Measurements from ENCODE around the gene HSP90AB1. TPM values are rescaled to one million over a fixed set of nuclear protein-coding genes. Genes with fewer than 3 reads are reported as not detected.

The HSP90AB1 gene
- total RNA-seq, 2 donors from 2014 or later, result 405 to 695 TPM

DNA sequence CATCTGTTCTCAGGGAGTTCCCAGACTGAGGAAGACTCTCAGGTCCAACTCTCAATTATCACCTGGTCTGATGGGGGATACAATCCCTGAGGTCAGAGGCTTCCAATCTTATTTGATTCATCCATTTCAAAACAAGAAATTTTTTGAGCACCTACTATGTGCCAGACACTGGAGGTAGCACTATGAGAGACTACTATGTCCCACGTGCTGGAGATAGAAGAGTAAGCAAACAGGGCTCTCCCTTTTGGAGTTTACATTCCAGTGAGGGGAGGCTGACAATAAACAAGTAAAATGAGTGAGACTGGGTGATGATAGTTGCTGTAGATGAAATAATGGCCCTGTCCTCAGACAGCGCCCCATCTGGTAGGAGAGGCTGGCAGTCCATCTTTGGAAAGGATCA is 39.8 kb downstream of the HSP90AB1 start:
- no peak for DNase-seq (ENCODE audit: low spot score)

DNA sequence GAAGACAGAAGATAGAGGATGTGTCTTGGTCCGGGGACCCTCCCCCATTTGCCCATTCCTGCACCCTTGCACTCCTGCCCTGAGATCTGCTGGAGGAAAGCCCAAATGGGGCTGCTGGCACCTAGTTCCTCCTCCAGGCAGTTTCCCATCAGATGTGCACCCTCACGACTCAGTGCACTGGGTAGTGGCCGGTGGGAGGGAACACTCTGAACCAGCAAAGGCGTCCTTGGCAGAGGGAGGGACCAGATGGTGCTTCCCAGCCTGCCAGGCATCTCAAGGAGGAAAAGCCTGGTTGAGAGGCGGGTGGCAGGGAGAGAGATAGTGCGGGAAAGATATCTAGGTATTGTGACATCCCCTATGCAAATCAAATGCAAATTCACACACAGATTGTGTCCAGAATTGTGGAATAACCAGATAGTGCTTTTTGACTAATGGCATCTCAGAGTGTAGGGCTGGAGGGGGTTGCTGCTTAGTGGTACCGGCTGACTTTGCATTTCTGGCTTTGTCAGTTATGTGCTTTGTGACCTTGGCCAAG is 42.9 kb downstream of the HSP90AB1 start:
- no peak for DNase-seq (ENCODE audit: low spot score)
- TF ChIP-seq, protein P1, sequence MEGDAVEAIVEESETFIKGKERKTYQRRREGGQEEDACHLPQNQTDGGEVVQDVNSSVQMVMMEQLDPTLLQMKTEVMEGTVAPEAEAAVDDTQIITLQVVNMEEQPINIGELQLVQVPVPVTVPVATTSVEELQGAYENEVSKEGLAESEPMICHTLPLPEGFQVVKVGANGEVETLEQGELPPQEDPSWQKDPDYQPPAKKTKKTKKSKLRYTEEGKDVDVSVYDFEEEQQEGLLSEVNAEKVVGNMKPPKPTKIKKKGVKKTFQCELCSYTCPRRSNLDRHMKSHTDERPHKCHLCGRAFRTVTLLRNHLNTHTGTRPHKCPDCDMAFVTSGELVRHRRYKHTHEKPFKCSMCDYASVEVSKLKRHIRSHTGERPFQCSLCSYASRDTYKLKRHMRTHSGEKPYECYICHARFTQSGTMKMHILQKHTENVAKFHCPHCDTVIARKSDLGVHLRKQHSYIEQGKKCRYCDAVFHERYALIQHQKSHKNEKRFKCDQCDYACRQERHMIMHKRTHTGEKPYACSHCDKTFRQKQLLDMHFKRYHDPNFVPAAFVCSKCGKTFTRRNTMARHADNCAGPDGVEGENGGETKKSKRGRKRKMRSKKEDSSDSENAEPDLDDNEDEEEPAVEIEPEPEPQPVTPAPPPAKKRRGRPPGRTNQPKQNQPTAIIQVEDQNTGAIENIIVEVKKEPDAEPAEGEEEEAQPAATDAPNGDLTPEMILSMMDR (IDR thresholded peaks at IDR 0.05), result no peak
- no peak for ATAC-seq (ENCODE audit: insufficient number of reproducible peaks, low FRiP score, low read depth)
- Histone ChIP-seq H3K27me3 (replicated peaks; ENCODE audit: insufficient read depth) (peaks cover 12% of the 10 kb centered on the region), H3K9me3 (no peaks in the 10 kb centered on the region), H3K27ac (no peak overlapping the region), H3K4me1 (ENCODE audit: control insufficient read depth in 1 of 2, low read depth in 2 of 2) (peaks cover 3 to 8% of the 10 kb centered on the region in 2 donors), H3K4me3 (no peak overlapping the region), H3K36me3 (no peaks in the 10 kb centered on the region)

More for the DNA sequence above, 39.8 kb downstream of the HSP90AB1 start:
- Histone ChIP-seq H3K27ac (no peak overlapping the region), H3K4me1 (ENCODE audit: control insufficient read depth in 1 of 2, low read depth in 2 of 2) (peaks cover 3 to 8% of the 10 kb centered on the region in 2 donors), H3K36me3 (no peaks in the 10 kb centered on the region), H3K27me3 (replicated peaks; ENCODE audit: insufficient read depth) (no peaks in the 10 kb centered on the region), H3K9me3 (no peaks in the 10 kb centered on the region), H3K4me3 (no peak overlapping the region)
- no peak for ATAC-seq (ENCODE audit: insufficient number of reproducible peaks, low FRiP score, low read depth)
- TF ChIP-seq, protein P1 (IDR thresholded peaks at IDR 0.05), result no peak

DNA sequence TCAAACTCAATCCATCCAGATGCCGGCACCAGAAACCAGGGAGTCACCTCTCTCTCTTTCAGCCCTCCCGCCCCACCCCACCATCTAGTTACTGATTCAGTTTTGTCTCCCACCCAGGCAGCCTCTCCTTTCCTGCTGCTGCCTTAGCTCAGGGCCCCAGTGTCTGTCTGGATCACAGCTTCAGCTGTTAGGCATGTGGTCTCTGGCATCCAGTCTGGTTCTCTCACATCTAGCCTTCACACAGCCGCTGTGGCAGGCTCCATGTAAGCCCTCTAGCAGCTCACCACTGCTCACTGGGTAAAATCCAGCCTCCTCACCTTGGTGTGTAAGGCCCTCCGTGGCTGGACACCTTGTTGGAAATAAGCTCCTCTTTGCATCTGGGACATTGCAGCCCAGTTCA is 44.9 kb downstream of the HSP90AB1 start:
- ATAC-seq (ENCODE audit: insufficient number of reproducible peaks, low FRiP score, low read depth), result no peak
- peaks cover 12% of the 10 kb centered on the region for H3K27me3 ChIP-seq (replicated peaks; ENCODE audit: insufficient read depth)
- no peaks in the 10 kb centered on the region for H3K9me3 ChIP-seq
- peaks cover 3 to 8% of the 10 kb centered on the region in 2 donors for H3K4me1 ChIP-seq (ENCODE audit: control insufficient read depth in 1 of 2, low read depth in 2 of 2)
- H3K4me3 ChIP-seq, result no peak overlapping the region
- no peaks in the 10 kb centered on the region for H3K36me3 ChIP-seq
- DNase-seq (ENCODE audit: low spot score), result no peak
- H3K27ac ChIP-seq, result no peak overlapping the region
- TF ChIP-seq, protein P1 (IDR thresholded peaks at IDR 0.05), result no peak

DNA sequence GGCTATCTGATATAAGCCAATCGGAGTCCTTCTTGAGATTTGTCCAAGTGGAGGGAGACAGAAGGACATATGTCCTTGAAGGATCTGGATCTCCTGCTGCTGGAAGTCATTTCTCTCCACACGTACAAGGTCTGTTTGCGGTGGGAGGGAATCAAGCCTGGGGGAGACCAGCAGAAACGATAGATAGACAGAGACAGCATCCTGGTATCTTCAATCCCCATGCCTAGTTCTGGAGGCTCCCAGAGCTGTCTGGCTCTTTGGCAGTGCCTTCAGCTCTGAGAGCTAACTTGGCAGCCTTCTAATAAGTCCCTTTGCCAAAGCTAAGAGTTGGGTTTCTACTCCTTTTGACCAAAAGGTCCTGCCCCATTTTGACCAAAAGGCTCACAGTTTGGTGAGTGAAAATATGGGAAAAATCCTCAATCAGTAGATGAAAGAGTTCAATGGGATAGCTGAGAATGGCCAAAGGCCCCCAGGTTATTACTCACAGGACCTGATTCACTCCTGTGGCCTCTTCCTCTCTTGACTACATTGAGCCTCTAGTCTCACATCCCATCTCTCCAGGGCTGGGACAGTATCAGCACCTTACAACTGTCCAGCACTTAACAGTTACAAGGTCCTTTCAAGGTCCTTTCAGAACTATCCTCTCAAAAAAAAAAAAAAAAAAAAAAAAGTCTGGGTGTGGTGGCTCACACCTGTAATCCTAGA is 45.9 kb downstream of the HSP90AB1 start:
- H3K27ac ChIP-seq, result no peak overlapping the region
- peaks cover 12% of the 10 kb centered on the region for H3K27me3 ChIP-seq (replicated peaks; ENCODE audit: insufficient read depth)
- no peaks in the 10 kb centered on the region for H3K36me3 ChIP-seq
- DNase-seq (ENCODE audit: low spot score), result no peak
- peaks cover 12 to 17% of the 10 kb centered on the region in 2 donors for H3K4me1 ChIP-seq (ENCODE audit: control insufficient read depth in 1 of 2, low read depth in 2 of 2)
- H3K4me3 ChIP-seq, result no peak overlapping the region
- no peak for ATAC-seq (ENCODE audit: insufficient number of reproducible peaks, low FRiP score, low read depth)
- TF ChIP-seq, protein P1 (IDR thresholded peaks at IDR 0.05), result no peak
- H3K9me3 ChIP-seq, result no peaks in the 10 kb centered on the region

DNA sequence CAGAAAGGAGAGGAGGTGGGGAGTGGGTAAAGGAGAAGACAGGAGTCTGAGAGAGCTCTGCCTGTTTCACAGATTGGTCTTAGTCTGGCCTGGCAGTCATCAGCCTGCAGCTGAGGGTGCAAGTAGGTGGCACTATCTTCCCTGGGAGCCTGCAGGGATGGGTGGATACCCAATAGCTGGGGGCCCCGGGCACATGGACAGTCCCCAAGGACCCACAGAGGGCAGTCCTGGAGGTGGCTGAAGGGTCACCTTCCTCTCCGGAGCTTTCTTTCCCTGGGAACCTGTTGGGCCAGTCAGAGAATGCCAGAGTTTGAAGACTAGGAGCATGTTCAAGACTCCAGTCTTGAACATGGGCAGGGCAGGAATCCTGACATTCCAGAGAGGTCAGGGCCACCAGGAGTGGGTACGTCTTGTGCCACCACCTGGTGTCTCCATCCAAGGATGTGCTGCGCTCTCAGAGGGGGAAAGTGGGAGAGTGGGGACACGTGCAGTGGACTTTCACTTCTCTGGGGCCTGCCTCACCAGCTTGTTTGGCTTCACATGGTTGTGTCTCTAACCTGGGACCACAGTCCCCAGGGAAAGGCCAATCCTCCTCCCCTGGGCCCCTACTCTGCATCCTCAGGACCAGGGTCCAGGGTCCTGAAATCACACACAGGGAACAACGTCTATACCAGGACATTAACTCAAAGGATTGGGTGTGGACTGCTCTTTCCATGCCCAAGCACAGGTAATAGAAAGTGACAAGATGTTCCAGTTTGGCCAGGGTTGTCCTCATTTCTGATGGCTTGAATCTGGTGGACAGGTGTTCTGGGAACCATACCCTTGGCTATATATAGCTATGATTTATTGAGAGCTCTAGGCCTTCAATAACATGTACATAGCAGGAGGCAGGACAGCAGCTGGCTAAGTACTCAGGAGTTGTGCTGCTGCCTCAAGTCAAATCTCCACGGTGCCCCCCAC is 48.2 kb downstream of the HSP90AB1 start:
- Histone ChIP-seq H3K4me3 (no peak overlapping the region), H3K36me3 (no peaks in the 10 kb centered on the region), H3K27ac (no peak overlapping the region), H3K9me3 (no peaks in the 10 kb centered on the region), H3K27me3 (replicated peaks; ENCODE audit: insufficient read depth) (peaks cover 12% of the 10 kb centered on the region), H3K4me1 (ENCODE audit: control insufficient read depth in 1 of 2, low read depth in 2 of 2) (peaks cover 10 to 13% of the 10 kb centered on the region in 2 donors)
- DNase-seq (ENCODE audit: low spot score) (no peak), ATAC-seq (ENCODE audit: insufficient number of reproducible peaks, low FRiP score, low read depth) (no peak)
- TF ChIP-seq, protein P1 (IDR thresholded peaks at IDR 0.05), result no peak

Measured in thoracic aorta (tissue), 2 donors.